ENCODE measurements around the gene MIGA1. TPM values are rescaled to one million over a fixed set of nuclear protein-coding genes. Genes with fewer than 3 reads are reported as not detected.

MIGA1 gene
- total and polyA plus RNA-seq, 2 of the 13 experiments (the other 11 are each of a cell fraction or from before 2014, with no cell fraction given), result 3.8 to 6.6 TPM

DNA sequence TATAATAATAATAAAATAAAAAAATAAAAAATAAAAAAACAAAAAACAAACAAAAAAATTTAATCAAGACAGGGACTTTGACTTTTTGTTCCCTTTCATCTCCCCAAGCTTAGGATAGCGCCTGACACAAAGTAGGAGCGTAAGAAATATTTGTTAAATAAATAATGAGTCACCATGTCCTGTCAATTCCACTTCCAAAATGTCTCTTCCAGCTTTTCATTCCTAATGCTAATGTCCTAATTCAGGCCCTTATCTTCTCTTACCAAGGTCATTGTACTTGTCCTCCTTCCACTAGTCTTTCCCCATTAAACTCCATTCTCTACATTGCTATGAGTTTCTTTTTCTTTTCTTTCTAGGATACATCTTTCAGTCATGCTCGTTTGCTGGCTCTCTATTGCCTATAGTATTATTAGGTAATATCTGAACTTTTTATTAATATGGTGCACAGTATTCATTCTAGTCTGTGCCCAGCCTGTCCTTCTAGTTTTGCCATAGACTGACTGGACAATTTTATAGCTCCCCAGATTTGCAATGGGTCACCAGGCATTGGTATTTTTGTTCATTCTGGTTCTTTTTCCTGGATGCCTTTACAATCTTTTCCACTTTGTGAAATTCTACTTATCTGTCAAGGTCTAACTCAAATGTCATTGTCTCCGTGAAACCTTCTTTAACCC is 120.3 kb downstream of the MIGA1 start (continued):
- TF ChIP-seq FOSL2 (CRISPR knock-in tag; IDR thresholded peaks at IDR 0.05), result peak; percentile 62; the same call in 1 of the 2 replicates
- TF ChIP-seq, protein P1, sequence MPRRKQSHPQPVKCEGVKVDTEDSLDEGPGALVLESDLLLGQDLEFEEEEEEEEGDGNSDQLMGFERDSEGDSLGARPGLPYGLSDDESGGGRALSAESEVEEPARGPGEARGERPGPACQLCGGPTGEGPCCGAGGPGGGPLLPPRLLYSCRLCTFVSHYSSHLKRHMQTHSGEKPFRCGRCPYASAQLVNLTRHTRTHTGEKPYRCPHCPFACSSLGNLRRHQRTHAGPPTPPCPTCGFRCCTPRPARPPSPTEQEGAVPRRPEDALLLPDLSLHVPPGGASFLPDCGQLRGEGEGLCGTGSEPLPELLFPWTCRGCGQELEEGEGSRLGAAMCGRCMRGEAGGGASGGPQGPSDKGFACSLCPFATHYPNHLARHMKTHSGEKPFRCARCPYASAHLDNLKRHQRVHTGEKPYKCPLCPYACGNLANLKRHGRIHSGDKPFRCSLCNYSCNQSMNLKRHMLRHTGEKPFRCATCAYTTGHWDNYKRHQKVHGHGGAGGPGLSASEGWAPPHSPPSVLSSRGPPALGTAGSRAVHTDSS (CRISPR knock-in tag; conservative IDR thresholded peaks at IDR 0.05), result no peak
- TF ChIP-seq ZFP62 (CRISPR knock-in tag; IDR thresholded peaks at IDR 0.05), result no peak
- TF ChIP-seq ZMYM4 (CRISPR knock-in tag; IDR thresholded peaks at IDR 0.05), result no peak
- TF ChIP-seq NFYB (CRISPR knock-in tag; IDR thresholded peaks at IDR 0.05), result no peak
- TF ChIP-seq ISL2 (CRISPR knock-in tag; IDR thresholded peaks at IDR 0.05), result no peak
- TF ChIP-seq, protein P2, sequence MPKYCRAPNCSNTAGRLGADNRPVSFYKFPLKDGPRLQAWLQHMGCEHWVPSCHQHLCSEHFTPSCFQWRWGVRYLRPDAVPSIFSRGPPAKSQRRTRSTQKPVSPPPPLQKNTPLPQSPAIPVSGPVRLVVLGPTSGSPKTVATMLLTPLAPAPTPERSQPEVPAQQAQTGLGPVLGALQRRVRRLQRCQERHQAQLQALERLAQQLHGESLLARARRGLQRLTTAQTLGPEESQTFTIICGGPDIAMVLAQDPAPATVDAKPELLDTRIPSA (CRISPR knock-in tag; IDR thresholded peaks at IDR 0.05; ENCODE audit: borderline replicate concordance), result no peak
- TF ChIP-seq JUNB (CRISPR knock-in tag; IDR thresholded peaks at IDR 0.05; ENCODE audit: borderline replicate concordance), result peak; percentile 64; the same call in 1 of the 2 replicates
- peak; percentile 46; the same call in 1 of the 2 replicates for TF ChIP-seq FOSL1 (CRISPR knock-in tag; IDR thresholded peaks at IDR 0.05; ENCODE audit: borderline replicate concordance)
- TF ChIP-seq, protein P3, sequence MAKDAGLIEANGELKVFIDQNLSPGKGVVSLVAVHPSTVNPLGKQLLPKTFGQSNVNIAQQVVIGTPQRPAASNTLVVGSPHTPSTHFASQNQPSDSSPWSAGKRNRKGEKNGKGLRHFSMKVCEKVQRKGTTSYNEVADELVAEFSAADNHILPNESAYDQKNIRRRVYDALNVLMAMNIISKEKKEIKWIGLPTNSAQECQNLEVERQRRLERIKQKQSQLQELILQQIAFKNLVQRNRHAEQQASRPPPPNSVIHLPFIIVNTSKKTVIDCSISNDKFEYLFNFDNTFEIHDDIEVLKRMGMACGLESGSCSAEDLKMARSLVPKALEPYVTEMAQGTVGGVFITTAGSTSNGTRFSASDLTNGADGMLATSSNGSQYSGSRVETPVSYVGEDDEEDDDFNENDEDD (CRISPR knock-in tag; IDR thresholded peaks at IDR 0.05; ENCODE audit: borderline replicate concordance), result no peak
- no peak for TF ChIP-seq KDM5A (IDR thresholded peaks at IDR 0.05; ENCODE audit: borderline replicate concordance, low read length)
- TF ChIP-seq HOXA7 (CRISPR knock-in tag; IDR thresholded peaks at IDR 0.05), result no peak
- no peak for TF ChIP-seq LCORL (IDR thresholded peaks at IDR 0.05)
- TF ChIP-seq LCORL (CRISPR knock-in tag; IDR thresholded peaks at IDR 0.05), result 0 out of 2 replicates have a peak, but pooled peaks have one; percentile 19
- no peak for TF ChIP-seq REXO4 (CRISPR knock-in tag; IDR thresholded peaks at IDR 0.05; ENCODE audit: borderline replicate concordance)
- TF ChIP-seq SNAI1 (CRISPR knock-in tag; IDR thresholded peaks at IDR 0.05; ENCODE audit: borderline replicate concordance), result no peak
- TF ChIP-seq, protein P4, sequence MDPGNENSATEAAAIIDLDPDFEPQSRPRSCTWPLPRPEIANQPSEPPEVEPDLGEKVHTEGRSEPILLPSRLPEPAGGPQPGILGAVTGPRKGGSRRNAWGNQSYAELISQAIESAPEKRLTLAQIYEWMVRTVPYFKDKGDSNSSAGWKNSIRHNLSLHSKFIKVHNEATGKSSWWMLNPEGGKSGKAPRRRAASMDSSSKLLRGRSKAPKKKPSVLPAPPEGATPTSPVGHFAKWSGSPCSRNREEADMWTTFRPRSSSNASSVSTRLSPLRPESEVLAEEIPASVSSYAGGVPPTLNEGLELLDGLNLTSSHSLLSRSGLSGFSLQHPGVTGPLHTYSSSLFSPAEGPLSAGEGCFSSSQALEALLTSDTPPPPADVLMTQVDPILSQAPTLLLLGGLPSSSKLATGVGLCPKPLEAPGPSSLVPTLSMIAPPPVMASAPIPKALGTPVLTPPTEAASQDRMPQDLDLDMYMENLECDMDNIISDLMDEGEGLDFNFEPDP (CRISPR knock-in tag; conservative IDR thresholded peaks at IDR 0.05), result no peak
- TF ChIP-seq ZNF296 (CRISPR knock-in tag; conservative IDR thresholded peaks at IDR 0.05), result no peak
- TF ChIP-seq SMAD1 (CRISPR knock-in tag; IDR thresholded peaks at IDR 0.05; ENCODE audit: borderline replicate concordance, low read depth), result no peak
- no peak for TF ChIP-seq ZC3H4 (CRISPR knock-in tag; IDR thresholded peaks at IDR 0.05; ENCODE audit: borderline replicate concordance)
- TF ChIP-seq SAP130 (CRISPR knock-in tag; IDR thresholded peaks at IDR 0.05; ENCODE audit: low read depth), result peak; percentile 27; the same call in 1 of the 2 replicates
- TF ChIP-seq, protein P5, sequence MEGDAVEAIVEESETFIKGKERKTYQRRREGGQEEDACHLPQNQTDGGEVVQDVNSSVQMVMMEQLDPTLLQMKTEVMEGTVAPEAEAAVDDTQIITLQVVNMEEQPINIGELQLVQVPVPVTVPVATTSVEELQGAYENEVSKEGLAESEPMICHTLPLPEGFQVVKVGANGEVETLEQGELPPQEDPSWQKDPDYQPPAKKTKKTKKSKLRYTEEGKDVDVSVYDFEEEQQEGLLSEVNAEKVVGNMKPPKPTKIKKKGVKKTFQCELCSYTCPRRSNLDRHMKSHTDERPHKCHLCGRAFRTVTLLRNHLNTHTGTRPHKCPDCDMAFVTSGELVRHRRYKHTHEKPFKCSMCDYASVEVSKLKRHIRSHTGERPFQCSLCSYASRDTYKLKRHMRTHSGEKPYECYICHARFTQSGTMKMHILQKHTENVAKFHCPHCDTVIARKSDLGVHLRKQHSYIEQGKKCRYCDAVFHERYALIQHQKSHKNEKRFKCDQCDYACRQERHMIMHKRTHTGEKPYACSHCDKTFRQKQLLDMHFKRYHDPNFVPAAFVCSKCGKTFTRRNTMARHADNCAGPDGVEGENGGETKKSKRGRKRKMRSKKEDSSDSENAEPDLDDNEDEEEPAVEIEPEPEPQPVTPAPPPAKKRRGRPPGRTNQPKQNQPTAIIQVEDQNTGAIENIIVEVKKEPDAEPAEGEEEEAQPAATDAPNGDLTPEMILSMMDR (CRISPR knock-in tag; IDR thresholded peaks at IDR 0.05), result no peak
- no peak for TF ChIP-seq MAZ (IDR thresholded peaks at IDR 0.05; ENCODE audit: borderline replicate concordance, low read depth, low read length)
- no peak for TF ChIP-seq MAZ (CRISPR knock-in tag; IDR thresholded peaks at IDR 0.05; ENCODE audit: low read depth)
- TF ChIP-seq ZNF644 (CRISPR knock-in tag; IDR thresholded peaks at IDR 0.05; ENCODE audit: low read depth), result no peak

Data from HepG2 (cell line).